HG03139 (cell line): ENCODE data around the gene SLX9.
"Not testable (repeated sequence)": the region's sequence is repeated elsewhere in the genome, so short reads cannot be mapped to it uniquely, and the experiment has no call there.

Source experiments
- ATAC-seq: cut with Tn5 transposase; IDR thresholded peaks from one replicate; pipeline ENCODE4 v1.9.1; 2021; ENCODE audit not compliant: unreplicated experiment

Gene SLX9

DNA sequence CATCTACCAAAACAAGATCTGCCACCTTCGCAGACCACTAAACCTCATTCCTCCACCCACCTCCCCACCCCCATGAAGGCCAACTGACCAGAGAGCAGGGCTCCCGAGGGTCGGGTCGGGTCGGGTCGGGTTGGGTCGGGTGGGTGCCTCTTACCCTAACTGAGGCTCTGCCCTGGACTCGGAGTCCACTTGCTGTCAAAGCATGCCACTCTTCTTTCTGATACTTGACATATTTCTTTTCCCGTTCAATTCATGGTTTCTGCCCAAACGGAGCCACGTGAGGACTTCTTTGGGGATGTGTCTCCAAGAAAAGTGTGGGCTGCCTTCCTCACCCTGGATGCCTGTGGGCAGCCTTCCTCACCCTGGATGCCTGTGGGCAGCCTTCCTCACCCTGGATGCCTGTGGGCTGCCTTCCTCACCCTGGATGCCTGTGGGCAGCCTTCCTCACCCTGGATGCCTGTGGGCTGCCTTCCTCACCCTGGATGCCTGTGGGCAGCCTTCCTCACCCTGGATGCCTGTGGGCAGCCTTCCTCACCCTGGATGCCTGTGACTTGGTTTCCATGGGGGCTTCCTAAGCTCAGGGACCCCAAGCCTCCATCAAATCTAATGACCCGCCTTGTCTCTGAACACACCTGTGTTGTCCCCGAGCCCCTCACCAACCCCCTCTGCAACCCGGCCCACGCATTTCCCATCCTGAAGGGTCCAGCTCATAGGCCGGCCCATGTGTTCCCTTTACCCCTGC is 11.2 kb upstream of the SLX9 start:
- ATAC-seq: not testable (repeated sequence)

DNA sequence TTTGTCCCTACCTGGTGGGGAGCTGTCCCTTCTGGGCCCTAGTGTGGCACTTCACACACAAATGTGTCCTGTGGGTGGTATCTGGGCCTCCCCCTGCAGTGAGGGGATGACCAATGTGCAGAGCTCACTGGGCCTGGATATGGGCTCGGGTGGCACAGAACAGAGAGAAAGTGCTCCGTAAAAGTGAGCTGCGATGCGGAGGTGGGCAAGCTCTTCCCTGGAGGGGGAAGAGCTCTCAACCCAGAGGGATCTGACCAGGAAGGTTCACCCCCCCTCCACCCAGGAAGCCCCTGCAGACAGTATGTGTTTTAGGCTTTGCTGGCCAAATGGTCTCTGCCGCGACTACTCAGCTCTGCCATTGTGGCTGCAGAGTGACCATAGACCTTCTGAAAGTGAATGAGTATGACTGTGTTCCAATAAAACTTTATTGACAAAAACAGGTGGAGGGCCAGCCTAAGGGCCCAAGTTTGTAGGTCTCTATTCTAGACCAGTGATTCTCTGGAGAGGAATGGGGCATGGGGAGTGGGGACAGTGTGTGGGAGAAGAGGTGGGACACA is 10.5 kb upstream of the SLX9 start:
- ATAC-seq: no peak

DNA sequence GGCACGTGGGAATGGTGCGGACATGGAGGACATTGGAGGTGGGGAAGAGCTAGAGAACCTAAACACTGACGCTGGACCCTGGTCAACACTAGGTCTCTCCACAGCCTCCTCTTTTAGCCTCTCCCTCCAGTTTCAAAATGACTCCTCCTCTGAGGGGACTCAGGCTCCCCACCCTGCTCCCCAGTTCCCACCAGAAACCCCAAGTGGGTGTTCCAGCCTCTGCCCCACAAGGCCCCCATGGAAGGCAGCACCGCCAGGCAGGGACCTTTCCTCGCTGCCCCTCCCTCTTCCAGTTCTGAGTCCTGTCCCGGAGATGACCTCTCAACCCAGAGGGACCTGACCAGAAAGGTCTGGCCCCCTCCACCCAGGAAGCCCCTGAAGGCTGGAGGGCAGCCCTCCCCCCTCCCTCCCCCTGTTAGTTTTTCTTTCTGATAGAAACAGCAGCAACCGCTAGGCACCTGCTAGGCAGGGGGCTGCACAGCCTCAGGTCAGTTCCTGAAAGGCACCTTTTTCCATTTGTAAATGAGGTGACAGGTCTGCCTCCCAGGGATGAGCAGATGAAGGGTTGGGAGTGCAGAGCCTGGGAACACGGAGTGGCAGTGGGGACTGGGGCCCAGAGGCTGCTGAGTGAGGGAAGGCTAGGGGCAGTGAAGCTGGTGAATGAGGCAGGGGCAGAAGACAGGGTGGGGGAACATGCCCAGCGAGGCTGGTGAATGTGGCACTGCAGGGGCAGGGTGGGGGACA is 9.9 kb upstream of the SLX9 start:
- no peak for ATAC-seq

DNA sequence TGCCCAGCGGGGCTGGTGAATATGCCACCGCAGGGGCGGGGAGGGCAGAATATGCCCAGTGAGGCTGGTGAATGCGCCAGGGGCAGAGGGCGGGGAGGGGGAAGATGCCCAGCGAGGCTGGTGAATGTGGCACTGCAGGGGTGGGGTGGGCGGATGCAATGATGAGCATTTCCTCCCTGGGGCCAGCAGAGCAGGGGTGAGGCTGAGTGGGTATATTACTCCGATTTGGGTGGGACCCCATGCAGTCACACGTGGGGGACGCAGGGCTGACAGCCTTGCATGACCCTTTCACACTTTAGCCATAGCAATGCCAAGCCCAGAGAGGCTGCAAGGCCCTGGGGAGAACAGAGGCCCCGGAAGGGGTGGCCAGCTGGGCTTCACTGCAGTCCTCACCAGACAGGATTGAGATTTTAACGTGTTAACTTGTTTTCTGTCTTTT is 9.3 kb upstream of the SLX9 start:
- no peak for ATAC-seq

DNA sequence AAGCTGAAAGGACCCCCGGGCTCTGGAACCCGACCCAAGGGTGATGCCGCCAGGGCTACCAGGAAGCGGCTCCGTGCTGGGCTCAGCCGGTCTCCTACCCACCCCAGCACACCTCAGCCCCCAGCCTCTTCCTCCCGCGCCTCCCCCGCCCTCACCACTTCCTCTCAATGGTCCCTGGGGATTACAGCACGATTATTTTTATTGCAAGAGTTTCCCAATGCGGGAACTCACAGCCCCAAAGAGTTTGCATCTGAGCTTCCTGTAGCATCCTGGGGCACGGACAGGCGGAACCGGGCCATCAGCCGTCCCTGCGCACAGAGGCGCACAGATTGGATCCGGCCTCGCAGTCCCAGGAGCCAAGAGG is 8.7 kb upstream of the SLX9 start:
- no peak for ATAC-seq

DNA sequence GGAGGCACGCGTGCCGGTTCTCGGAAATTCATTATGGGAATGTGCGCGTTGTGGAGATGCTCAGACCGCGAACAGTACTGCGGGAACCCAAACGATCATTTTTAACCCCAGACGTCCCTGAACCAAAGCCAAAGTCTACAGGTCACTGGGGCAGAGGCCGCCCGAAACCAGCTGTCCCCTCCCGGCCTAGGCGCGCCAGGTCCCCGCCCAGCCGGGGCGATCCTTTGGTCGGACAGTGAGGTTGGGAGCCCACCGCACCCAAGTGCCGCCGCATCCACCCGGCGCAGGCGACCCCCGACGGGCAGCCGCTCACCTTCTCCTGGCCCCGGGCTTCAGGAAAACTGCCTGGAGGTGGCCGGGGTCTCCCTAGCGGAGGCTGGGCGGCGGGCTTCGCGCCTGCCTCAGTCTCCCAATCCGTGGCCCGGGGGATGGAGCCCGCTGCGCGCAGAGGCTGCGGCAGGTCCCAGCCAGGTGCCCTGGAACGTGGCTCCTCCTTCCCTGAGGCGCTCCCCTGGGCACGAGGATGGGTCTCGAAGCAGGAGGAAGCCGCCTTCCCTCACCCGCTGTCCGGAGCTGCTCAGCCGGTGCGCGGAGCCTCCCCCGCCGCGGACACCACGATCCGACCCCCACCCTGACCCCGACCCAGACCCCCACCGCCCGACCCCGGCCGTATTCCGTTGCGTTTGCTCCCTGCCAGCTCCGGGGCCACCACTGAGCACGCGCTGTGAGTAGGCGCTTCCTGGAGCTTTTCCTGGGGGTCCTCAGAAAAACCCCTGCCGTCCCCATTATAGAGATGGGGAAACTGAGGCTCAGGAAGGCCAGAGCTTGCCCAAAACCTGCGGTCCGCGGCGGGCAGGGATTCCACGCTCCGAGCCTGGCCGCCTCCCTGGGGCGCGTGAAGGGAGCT is 8.1 kb upstream of the SLX9 start:
- ATAC-seq: no peak

DNA sequence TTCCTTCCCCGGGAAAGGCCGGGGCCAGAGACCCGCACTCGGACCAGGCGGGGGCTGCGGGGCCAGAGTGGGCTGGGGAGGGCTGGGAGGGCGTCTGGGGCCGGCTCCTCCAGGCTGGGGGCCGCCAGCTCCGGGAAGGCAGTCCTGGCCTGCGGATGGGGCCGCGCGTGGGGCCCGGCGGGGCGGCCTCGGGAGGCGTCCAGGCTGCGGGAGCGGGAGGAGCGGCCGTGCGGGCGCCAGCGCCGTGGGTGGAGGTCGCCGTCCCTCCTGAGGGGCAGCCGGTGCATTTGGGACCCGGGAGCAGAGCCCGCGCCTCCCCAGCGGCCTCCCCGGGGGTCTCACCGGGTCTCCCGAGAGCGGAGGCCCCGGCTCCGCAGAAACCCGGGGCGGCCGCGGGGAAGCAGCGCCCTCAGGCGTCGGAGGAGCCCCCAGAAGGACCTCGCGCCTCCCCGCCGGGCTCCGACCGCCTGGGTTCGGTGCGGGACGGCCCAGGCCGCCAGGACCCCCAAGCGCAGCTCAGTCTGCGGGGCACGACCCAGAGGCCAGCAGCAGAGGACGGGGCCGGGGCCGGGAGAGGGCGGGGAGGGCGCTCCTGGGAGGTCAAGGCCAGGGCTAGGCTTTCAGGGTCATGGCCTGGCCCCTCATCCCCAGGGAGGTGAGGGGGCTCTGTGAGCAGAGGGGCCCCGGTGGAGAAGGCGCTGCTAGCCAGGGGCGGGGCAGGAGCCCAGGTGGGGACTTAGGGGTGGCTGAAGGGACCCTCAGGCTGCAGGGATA is 7.2 kb upstream of the SLX9 start:
- no peak for ATAC-seq

DNA sequence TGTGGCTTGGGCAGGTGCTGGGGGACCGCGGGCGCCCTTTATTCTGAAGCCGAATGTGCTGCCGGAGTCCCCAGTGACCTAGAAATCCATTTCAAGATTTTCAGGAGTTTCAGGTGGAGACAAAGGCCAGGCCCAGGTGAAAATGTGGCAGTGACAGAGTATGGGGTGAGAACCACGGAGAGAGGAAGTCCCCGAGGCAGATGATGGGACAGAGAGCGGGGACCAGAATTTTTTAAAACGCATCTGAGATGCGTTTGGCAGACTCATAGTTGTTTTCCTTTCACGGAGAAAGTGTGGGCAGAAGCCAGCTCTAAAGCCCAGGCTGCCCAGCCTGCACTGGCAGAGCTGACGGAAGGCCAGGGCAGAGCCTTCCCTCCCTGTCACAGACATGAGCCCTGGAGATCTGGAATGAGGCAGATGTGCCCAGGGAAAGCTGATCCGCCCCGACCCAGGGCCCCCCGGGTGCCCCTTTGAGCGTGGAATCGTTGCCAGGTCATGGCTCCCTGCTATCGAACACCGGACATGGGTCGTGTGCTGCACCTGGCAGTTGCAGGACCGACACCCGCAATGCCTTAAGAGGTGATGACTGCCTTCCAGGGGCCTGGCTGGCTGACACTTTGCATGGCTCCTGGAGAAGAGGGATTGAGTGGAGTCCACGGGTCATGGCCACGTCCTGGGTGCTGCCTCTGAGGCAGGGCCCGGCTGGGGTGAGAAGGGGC is 6.5 kb upstream of the SLX9 start:
- no peak for ATAC-seq

DNA sequence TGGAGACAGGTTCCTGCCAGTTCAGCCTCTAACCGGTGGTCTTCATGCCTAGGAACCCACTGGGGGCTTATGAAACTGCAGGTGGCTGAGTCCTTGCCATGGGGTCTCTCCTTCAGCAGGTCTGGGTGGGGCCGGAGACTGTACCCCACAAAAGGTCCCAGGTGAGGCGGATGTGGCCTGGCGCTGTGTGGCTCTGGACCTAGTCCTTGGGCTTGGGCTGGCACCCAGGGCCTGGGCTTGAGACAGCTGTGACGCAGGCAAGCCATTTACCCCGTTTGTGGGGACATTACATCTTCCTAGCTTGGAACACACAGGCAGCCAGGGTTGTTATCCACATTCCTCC is 5.9 kb upstream of the SLX9 start:
- ATAC-seq: no peak

DNA sequence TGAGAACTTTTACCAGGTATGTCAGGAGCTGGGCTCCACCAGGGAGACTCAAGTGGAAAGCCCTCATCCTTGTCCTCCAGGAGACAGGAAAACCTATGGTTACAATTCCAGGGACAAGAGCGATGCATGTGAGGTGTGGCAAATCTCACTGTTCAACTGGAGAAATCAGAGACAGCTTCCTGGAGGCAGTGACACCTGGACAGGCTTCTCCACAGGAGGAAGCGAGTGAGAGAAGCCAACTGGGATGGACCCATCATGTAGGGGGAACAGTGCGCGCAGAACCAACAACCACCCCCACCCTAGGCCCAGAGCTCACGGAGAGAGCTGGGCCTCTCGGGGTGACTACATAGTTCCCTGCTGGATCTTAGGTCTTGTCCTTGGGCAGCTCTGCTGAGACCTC is 5.6 kb upstream of the SLX9 start:
- no peak for ATAC-seq

DNA sequence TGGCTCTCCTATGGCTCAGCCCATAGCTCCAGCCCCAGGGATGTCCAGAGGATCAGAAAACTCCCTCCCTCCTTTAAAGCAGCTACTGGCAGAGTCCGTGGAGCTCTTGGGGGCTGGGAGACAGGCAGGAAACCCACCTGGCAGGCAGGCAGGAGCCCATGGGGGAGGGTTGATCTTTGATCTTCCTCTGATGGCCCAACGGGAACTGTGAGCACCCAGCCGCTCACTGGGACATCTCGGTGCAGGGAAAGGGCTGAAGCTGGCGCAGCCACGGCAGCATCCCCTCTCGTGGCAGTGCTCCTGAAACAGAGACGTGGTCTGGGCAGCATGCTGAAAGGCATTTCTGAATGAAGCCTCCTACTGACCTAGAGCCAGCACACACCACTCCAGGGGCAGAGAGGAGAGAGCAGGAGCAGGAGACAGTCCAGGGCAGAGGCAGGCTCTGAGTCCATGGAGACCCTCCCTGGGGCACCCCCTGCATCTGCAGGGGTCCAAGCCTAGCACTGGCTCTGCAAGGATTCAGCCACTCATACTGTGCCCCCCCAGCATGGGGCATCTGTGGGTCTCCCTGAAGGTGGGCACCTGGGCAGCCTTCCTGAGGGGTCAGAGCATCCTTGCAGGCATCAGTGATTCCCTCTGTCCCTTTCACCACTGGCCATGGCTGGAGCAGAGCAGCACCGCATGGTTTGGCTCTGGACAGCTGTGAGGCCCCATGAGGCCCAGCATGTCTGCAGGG is 4.9 kb upstream of the SLX9 start:
- no peak for ATAC-seq

DNA sequence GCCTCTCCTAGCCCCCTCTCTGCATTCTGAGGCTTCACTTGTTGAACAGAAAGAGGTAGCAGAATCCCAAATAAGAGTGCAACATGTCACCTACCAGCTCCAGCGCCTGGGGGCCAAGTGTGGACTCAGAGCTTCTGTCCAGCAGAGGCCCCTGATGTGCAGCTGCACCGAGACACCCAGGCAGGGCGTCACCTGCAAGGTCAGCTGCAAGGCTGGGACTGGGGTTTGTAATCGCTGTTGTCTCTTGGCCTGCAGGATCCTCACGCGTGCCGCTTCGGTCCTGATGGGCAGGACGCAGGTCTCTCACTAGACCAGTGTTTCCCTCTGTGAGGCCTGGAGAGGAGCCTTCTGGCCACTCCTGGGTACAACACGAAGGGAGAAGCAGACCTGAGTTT is 4.3 kb upstream of the SLX9 start:
- ATAC-seq: no peak

DNA sequence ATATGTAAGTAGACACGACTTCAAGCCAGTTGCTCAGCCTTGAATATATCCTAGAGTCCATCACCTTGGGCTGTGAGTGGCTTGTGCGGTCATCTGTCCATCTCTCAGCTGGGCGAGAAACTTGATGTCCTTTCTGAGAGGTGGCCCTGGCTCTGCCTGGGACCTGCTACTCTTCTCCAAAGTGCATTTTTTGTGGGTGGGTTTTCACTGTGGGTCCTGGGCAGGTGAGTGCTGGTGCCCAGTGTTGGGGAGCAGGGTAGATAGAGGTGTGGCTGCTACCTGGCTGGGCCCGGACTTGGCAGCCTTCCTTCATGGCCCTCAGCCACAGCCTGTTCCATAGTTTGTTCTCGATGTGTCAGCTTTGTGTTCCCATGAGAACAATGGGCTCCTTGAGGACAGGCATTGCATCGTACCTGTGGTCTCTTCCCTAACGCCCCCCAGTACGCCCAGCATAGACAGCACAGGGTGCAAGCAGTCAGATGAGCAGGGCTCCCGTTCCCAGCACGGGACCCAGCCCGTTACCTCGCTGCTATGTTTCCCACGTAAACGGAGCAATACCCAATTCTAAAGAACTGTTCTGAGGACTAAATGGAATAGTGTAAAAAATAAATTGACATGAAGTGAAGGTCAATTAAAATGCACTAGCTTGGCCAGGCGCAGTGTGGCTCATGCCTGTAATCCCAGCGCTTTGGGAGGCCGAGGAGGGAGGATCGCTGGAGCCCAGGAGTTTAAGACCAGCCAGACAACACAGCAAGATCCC is 877 bp upstream of the SLX9 start:
- ATAC-seq: no peak

DNA sequence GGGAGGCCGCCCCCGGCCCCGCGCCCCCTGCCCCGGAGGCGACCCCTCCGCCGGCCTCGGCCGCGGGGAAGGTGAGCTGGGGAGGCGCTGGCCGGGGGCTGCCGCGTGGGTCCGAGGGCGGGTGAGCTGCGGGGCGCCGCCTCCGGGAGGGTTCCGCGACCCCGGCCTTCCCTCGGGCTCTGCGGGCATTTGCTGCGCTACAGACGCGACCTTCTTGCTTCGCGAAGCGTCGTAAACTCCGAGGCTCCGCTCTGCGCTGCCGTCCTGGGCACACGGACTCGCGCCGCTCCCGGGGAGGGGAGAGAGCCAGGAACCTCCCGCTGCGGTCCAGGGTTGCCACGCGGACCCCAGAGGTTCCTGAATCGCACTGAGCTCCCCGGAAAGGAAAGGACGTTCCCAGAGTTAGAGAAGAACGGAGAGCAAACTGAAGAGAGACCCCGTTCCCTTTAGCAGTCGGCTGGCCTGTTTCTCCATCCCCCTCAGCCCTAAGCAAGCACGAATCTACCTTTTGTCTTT is 345 bp downstream of the SLX9 start:
- no peak for ATAC-seq

DNA sequence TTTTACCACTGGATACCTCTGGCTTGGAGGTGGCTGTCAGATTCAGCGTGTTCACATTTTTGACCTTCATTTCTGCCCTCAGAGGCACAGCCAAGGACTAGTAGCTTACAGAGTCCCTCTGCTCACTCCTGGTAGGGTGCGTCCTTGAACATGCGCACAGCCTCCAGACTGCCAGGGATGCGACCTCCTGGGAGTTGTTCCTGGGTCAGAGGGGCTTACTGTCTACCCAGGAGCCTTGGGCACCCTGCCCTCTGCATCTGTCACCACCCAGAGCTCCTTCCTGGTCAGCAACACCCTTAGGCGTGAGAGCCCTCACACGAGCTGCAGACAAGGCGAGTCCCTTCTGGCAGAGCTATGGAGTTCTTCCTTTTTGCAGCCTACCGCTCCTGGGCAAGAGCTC is 1.7 kb downstream of the SLX9 start:
- ATAC-seq: no peak

DNA sequence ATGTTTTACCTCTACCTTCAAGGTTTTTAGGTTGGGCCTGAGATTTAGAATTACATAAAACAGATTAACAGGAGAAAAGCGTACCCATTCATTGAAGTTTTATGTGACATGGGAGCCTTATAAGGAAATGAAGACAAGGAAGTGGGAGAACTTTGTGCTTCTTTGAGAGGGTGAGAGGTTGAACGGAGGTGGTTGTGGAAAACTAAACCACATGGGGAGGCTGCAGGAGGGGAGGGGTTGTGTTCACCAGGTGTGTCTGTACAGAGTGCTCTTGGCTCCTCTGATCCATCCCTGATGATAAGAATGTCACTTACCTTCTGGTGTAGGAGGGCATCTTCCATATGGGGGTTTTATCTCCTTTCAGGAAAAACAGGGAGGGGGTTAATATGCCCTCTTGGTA is 2.7 kb downstream of the SLX9 start:
- no peak for ATAC-seq

DNA sequence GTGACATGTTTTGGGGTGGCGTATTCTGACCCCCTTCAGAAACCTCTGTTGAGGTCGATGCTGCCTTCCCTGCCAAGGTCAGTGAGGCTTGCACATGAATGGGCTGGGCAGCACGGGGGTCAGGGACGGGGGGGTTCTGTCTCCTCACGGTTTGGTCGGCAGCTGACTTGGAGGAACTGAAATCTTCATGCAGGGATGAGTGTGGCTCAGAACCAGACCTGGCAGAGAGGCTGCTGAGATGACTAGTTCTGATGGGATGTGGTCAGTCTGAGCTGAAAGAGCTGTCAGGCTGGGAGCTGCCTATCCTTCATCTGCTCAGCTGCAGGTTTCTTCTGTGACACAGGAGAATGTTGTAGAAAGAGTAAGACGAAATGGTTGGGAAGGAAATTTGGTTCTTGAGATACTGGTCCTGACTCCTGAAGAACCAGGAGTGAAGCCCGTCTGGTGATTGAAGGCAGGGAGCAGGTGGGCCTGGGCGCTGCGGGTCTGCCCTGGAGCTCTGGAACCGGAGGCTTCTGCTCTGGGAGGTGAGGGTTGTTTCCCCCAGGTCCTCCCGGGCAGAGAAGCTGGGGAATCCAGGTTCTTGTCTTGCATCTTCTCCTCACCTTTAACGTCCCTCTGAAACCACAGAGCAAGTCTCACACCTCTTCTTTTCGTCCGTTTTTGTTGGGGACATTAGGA is 3.3 kb downstream of the SLX9 start:
- no peak for ATAC-seq
